ENCODE data around the gene LIAS. TPM values are rescaled to one million over a fixed set of nuclear protein-coding genes. Genes with fewer than 3 reads are reported as not detected.

The LIAS gene
- total and polyA plus RNA-seq, 10 of the 15 experiments (the other 5 are each of a cell fraction or from before 2014, with no cell fraction given): 17.9 to 32.3 (median 26.4) TPM

DNA sequence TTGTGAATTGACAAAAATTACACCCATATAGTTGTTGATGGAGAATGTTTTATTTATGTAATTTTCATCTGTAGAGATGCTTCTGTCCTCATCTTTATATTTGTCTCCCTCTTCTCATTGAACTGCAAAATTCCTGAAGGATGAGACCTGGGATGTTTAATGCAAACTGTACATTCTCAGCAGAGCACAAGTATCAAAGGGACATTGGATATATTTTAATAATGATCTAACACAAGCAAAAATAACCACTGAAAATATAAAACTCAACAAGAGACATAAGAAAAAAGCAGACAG, 39.8 kb downstream of the LIAS start (continued):
- no peak for TF ChIP-seq EP300 (IDR thresholded peaks at IDR 0.05; ENCODE audit: borderline replicate concordance in 1 of 2, control insufficient read depth in 1 of 2, low read depth in 2 of 2, low read length in 2 of 2)
- TF ChIP-seq WRNIP1 (IDR thresholded peaks at IDR 0.05; ENCODE audit: borderline replicate concordance, low read depth, low read length): no peak
- TF ChIP-seq GATAD2B (conservative IDR thresholded peaks at IDR 0.05; ENCODE audit: low read depth): no peak
- no peak for TF ChIP-seq HDAC6 (IDR thresholded peaks at IDR 0.05; ENCODE audit: unreplicated experiment)
- TF ChIP-seq SP1 (IDR thresholded peaks at IDR 0.05; ENCODE audit: low read depth, low read length): no peak

DNA sequence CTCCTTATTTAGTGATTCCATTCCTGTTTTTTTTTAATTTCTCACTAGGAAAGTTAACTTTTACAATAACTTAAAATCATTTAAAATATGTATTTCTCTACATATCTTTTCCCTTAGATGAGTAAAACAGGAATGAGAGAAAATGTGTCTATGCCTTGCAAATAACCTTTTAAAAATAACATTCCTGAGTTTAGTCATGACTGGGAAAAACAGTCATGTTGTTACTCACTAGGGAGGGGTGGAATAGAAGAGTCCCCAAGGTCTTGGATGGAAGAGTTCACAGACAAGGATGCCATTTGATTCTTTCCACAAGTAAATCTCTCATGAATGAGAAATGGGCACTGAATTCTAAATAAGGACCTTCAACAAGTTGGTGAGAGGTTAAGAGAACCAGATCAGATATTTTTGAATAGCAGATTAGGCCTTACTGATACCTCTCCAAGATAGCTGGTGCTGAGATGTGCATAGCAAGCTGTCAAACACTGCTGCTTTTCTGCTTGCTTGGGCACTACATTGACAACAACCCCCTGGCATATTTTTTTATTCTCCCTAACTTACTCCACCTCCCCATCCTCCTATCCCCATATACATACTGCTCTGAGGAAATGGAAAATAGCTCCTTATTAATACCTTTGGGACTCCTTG, 43.3 kb downstream of the LIAS start:
- Histone ChIP-seq H3K9ac (ENCODE audit: control insufficient read depth, insufficient read depth, low read length) (no peak overlapping the region), H3K4me3 (no peak overlapping the region), H3K9me3 (replicated peaks; ENCODE audit: control insufficient read depth, insufficient read depth, low read length) (no peaks in the 10 kb centered on the region), H3K27me3 (replicated peaks in 1 of 2; ENCODE audit: control insufficient read depth in 2 of 2, insufficient read depth in 2 of 2, low read length in 1 of 2) (no peaks in the 10 kb centered on the region), H2AFZ (ENCODE audit: control insufficient read depth, low read depth, low read length) (no peak overlapping the region), H4K20me1 (ENCODE audit: control insufficient read depth, insufficient read depth) (no peaks in the 10 kb centered on the region), H3K27ac (ENCODE audit: control insufficient read depth, insufficient read depth) (no peak overlapping the region), H3K4me1 (ENCODE audit: control insufficient read depth, insufficient read depth, low read length) (no peaks in the 10 kb centered on the region), H3K36me3 (ENCODE audit: control insufficient read depth in 2 of 2, insufficient read depth in 2 of 2, low read length in 1 of 2) (peaks cover 0 to 18% of the 10 kb centered on the region in 2 experiments), H3K79me2 (ENCODE audit: control insufficient read depth, insufficient read depth, low read length) (no peaks in the 10 kb centered on the region), H3K4me2 (ENCODE audit: control insufficient read depth, insufficient read depth) (no peak overlapping the region)
- no TSS peak for BruUV-seq (replicated peaks)
- POLR2A ChIA-PET: interaction anchor here (0.6 kb wide), 1 partner anchor 254 kb away, joined by 3 read pairs; no protein-coding TSS in a partner anchor
- in situ Hi-C loops (cut with MboI): no loop called here
- FAIRE-seq (no peak), ATAC-seq (no peak), DNase-seq (ENCODE audit: low read depth, low spot score) (no peak)
- CTCF ChIA-PET: no interaction called here
- SMC1A ChIA-PET (ENCODE audit: uncharacterized antibody, unreplicated experiment): no interaction called here
- RAD21 ChIA-PET (ENCODE audit: unreplicated experiment): no interaction called here
- intact Hi-C loops (cut with micrococcal nuclease; ENCODE audit: unreplicated experiment): no loop called here
- TF ChIP-seq EGR1 (IDR thresholded peaks at IDR 0.05; ENCODE audit: borderline replicate concordance in 1 of 2, low read depth in 2 of 2, low read length in 2 of 2) (no peak), NKRF (conservative IDR thresholded peaks at IDR 0.05) (no peak), RBBP5 (conservative IDR thresholded peaks at IDR 0.05) (no peak), RAD51 (IDR thresholded peaks at IDR 0.05) (no peak), MTA2 (IDR thresholded peaks at IDR 0.05; ENCODE audit: low read depth) (no peak), SMAD1 (IDR thresholded peaks at IDR 0.05; ENCODE audit: low read depth, partially characterized antibody) (no peak), NRF1 (conservative IDR thresholded peaks at IDR 0.05; ENCODE audit: low read depth, low read length) (no peak), PAX5 (IDR thresholded peaks at IDR 0.05; ENCODE audit: borderline replicate concordance, low read depth, low read length) (no peak)
- TF ChIP-seq, protein P1, sequence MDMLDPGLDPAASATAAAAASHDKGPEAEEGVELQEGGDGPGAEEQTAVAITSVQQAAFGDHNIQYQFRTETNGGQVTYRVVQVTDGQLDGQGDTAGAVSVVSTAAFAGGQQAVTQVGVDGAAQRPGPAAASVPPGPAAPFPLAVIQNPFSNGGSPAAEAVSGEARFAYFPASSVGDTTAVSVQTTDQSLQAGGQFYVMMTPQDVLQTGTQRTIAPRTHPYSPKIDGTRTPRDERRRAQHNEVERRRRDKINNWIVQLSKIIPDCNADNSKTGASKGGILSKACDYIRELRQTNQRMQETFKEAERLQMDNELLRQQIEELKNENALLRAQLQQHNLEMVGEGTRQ (IDR thresholded peaks at IDR 0.05; ENCODE audit: borderline replicate concordance, low read depth, low read length): no peak
- TF ChIP-seq, protein P2, sequence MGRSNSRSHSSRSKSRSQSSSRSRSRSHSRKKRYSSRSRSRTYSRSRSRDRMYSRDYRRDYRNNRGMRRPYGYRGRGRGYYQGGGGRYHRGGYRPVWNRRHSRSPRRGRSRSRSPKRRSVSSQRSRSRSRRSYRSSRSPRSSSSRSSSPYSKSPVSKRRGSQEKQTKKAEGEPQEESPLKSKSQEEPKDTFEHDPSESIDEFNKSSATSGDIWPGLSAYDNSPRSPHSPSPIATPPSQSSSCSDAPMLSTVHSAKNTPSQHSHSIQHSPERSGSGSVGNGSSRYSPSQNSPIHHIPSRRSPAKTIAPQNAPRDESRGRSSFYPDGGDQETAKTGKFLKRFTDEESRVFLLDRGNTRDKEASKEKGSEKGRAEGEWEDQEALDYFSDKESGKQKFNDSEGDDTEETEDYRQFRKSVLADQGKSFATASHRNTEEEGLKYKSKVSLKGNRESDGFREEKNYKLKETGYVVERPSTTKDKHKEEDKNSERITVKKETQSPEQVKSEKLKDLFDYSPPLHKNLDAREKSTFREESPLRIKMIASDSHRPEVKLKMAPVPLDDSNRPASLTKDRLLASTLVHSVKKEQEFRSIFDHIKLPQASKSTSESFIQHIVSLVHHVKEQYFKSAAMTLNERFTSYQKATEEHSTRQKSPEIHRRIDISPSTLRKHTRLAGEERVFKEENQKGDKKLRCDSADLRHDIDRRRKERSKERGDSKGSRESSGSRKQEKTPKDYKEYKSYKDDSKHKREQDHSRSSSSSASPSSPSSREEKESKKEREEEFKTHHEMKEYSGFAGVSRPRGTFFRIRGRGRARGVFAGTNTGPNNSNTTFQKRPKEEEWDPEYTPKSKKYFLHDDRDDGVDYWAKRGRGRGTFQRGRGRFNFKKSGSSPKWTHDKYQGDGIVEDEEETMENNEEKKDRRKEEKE (IDR thresholded peaks at IDR 0.05): no peak

All from GM12878 (cell line).